HG02852 (cell line): ENCODE data around the gene SPANXN5.
"Not testable (repeated sequence)": the region's sequence is repeated elsewhere in the genome, so short reads cannot be mapped to it uniquely, and the experiment has no call there.

Experiments
- ATAC-seq: cut with Tn5 transposase; IDR thresholded peaks from one replicate; pipeline ENCODE4 v1.9.1; 2021; ENCODE audit warnings: mild to moderate bottlenecking, moderate library complexity; ENCODE audit not compliant: unreplicated experiment

Gene SPANXN5, protein sequence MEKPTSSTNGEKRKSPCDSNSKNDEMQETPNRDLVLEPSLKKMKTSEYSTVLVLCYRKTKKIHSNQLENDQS

GRCh38 chrX:52797327-52797726, at the start of gene SPANXN5:
SPANXN5 (minus strand) TSS chrX:52797427; CDS start chrX:52797348, 79 bp downstream.
- ATAC-seq = not testable (repeated sequence)

DNA sequence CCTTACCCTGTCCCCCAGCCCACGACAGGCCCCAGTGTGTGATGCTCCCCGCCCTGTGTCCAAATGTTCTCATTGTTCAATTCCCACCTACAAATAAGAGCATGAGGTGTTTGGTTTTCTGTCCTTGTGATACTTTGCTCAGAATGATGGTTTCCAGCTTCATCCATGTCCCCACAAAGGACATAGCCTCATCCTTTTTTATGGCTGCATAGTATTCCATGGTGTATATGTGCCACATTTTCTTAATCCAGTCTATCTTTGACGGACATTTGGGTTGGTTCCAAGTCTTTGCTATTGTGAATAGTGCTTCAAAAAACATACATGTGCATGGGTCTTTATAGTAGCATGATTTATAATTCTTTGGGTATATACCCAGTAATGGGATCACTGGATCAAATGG, 46.4 kb upstream of the SPANXN5 start:
- not testable (repeated sequence) for ATAC-seq

DNA sequence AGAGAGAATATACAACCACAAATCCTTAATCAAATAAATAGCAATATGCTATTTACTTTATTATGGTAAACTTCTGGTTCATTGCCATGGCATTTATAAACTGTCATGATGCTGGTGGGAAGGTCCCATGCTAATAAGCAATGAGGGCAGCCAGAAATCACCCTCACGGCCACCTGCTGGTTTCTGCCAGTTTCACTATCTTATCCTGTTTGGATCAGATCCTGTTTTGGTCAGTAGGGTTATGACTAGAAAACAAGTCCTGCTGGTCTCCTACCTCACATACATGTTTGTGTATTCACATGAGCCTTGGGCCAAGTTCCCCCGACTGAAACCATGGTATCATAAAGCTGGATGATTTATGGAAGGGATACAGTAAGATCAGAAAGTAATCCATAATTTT, 41.9 kb upstream of the SPANXN5 start:
- ATAC-seq = no peak

GRCh38 chrX:52830551-52830950, 33.3 kb upstream of the SPANXN5 start:
- no peak for ATAC-seq

DNA sequence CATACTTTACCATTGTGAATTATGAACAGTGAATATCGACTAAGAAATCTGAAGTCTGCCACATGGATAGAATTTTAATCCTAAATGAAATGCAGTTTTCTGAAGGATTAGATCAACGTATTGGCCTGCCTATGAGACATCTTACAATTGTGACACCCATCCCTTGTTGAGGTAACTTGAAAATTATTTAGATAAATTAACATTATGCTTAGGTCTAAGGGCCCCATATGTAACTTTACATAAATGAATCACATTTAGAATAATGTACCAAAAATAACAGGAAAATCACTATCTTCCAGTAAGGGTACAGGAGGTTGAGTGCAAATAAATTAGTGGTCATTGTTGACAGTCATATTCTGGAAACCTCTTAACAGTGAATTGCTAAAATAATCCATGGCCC, 27.4 kb upstream of the SPANXN5 start:
- no peak for ATAC-seq

- peak; percentile 60 for ATAC-seq
Observed at GRCh38 chrX:52821079-52821760, 24.0 kb upstream of the SPANXN5 start.

GRCh38 chrX:52819788-52820187, 22.6 kb upstream of the SPANXN5 start:
- no peak for ATAC-seq

GRCh38 chrX:52811065-52811625, 13.9 kb upstream of the SPANXN5 start, which contains the start of gene XAGE5:
XAGE5 (plus strand) TSS chrX:52811287; CDS start chrX:52812567, 1,280 bp downstream.
- ATAC-seq = no peak

- not testable (repeated sequence) for ATAC-seq
Observed at GRCh38 chrX:52804876-52805275, 7.6 kb upstream of the SPANXN5 start.

GRCh38 chrX:52773504-52773903, 23.7 kb downstream of the SPANXN5 start:
- not testable (repeated sequence) for ATAC-seq

DNA sequence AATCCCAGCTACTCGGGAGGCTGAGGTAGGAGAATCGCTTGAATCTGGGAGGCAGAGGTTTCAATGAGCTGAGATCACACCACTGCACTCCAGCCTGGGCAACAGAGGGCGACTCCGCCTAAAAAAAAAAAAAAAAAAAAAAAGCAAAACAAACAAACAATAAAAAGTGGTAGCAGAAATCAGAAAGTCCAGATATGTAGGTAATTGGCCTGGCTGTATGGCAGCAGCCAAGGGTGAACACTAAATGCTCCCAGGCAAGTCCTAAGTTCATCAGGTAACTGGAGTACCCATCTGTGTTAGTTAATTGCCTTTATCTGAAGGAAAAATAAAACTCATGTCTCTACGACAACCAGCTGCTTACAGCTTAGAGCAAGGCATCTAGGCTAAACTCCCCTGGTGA, 31.2 kb downstream of the SPANXN5 start:
- ATAC-seq = not testable (repeated sequence)

DNA sequence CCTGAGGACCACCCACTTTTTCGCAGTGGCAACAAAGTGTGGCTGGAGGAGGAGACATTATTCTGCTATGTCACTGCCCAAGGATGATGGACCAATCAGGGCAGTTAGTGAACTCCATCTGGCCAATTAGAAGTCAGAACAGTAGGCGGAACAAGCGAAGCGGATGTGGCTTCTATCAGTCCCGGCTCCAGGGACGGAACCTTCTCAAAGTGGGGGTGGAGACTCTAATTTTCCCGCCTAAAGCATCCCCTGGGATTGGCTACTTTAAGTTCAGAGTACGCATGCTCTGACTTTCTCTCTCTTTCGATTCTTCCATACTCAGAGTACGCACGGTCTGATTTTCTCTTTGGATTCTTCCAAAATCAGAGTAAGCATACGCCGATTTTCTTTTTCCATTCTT, 46.3 kb downstream of the SPANXN5 start, which contains the start of gene SSX2B:
Gene SSX2B, plus strand, starts transcription at position 301 of the 400 bp plus-strand sequence. CDS start 1,429 bp downstream, outside the sequence.
- not testable (repeated sequence) for ATAC-seq
